Measurements from ENCODE around the gene CMTM4. TPM values are rescaled to one million over a fixed set of nuclear protein-coding genes. Genes with fewer than 3 reads are reported as not detected.

Gene CMTM4
- total RNA-seq, 1 experiment from 2014 or later, result 77.8 TPM

DNA sequence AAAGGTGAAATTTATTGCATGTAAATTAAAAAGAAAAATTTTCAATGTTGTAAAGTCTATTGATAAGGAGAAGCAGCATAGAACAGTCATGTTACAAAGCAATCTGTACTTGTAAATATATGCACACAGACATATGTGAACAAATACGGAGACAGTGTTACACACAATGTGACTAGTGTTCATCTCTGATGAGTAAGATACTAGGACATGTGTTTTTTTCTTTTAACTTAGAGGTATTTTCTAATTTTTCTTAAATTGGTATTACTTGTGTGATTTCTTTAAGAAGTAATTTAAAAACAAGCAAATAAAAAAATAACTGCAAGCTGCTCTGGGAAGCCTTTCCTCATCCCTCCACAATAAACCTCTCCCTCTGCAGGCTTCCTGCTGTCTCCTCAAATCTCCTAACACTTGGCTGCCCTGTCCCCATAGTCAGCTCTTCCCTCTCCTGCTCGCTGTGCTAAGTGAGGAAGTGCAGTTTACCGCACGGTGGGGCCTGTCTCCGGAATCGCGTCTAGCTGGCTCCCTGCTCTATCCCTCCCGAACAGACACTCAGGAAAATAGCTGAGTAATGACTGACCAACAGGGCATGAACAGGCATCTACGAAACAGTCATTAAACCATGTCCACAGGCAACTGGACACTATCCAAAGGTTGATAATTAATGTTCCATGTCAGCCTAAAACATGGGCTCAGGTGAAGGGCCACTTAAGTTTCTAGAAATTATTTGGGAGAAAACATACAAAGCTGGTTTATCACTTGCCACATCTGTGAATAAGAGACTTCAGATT is 35.9 kb downstream of the CMTM4 start:
- no peak overlapping the region for H3K9ac ChIP-seq (ENCODE audit: low read length)

More for the DNA sequence above, 35.9 kb downstream of the CMTM4 start:
- ChIA-PET CTCF (interaction anchor here (1.5 to 1.7 kb wide), 2 partner anchors 9 to 52 kb away, joined by 5 to 21 read pairs; no protein-coding TSS in a partner anchor), POLR2A (no interaction called here), RAD21 (ENCODE audit: low non-redundant PET in 1 of 2, low total read pairs in 2 of 2, uncharacterized antibody in 2 of 2, unreplicated experiment in 2 of 2) (no interaction called here)
- Histone ChIP-seq H3K9me2 (ENCODE audit: insufficient read depth) (no peaks in the 10 kb centered on the region), H3K4me1 (ENCODE audit: control insufficient read depth in 1 of 2, insufficient read depth in 2 of 2, low read length in 2 of 2) (peaks cover 3 to 10% of the 10 kb centered on the region in 2 experiments; a peak in 2 of 4 replicates), H3K9me3 (ENCODE audit: control insufficient read depth in 1 of 2, insufficient read depth in 1 of 2, low read depth in 1 of 2, low read length in 2 of 2) (no peaks in the 10 kb centered on the region), H3K27ac (ENCODE audit: low read depth, low read length) (no peak overlapping the region), H3K79me2 (ENCODE audit: insufficient read depth, low read length) (peaks cover 52% of the 10 kb centered on the region; the same call in 1 of the 2 replicates), H2AFZ (ENCODE audit: low read depth, low read length, poor library complexity, severe bottlenecking) (no peak overlapping the region), H4K20me1 (ENCODE audit: insufficient read depth) (no peaks in the 10 kb centered on the region), H3K4me3 (replicated peaks in 1 of 2; ENCODE audit: low read depth in 1 of 2, low read length in 2 of 2) (no peak overlapping the region), H3K36me3 (ENCODE audit: control insufficient read depth in 1 of 2, insufficient read depth in 2 of 2, low read length in 2 of 2) (no peaks in the 10 kb centered on the region), H3K27me3 (ENCODE audit: insufficient read depth, low read length) (no peaks in the 10 kb centered on the region), H3K4me2 (ENCODE audit: low read length) (0 out of 2 replicates have a peak overlapping the region, but pooled peaks have one; percentile 11)
- intact Hi-C loops (cut with micrococcal nuclease), result no loop called here
- TF ChIP-seq EZH2phosphoT487 (IDR thresholded peaks at IDR 0.05; ENCODE audit: borderline replicate concordance) (no peak), ZFX (IDR thresholded peaks at IDR 0.05) (no peak), SIN3A (IDR thresholded peaks at IDR 0.05; ENCODE audit: low read depth) (no peak), CEBPB (IDR thresholded peaks at IDR 0.05; ENCODE audit: low read depth) (no peak), YY1 (IDR thresholded peaks at IDR 0.05; ENCODE audit: extremely low read depth, insufficient replicate concordance, low read depth, low read length) (no peak), SRF (IDR thresholded peaks at IDR 0.05; ENCODE audit: low read depth) (no peak), POLR2AphosphoS5 (IDR thresholded peaks at IDR 0.05; ENCODE audit: low read depth, low read length) (no peak), POLR2A (IDR thresholded peaks at IDR 0.05; ENCODE audit: borderline replicate concordance, extremely low read depth, insufficient read depth, insufficient read length) (no peak), EGR1 (IDR thresholded peaks at IDR 0.05; ENCODE audit: low read depth) (no peak), JUND (IDR thresholded peaks at IDR 0.05) (no peak), TCF7L2 (IDR thresholded peaks at IDR 0.05; ENCODE audit: borderline replicate concordance, extremely low read depth, insufficient read depth, insufficient read length) (no peak), RAD21 (IDR thresholded peaks at IDR 0.05; ENCODE audit: low read depth) (no peak), ELF1 (IDR thresholded peaks at IDR 0.05; ENCODE audit: borderline replicate concordance, low read depth) (no peak), CBX3 (IDR thresholded peaks at IDR 0.05; ENCODE audit: low read depth) (no peak)
- TF ChIP-seq, protein P1, sequence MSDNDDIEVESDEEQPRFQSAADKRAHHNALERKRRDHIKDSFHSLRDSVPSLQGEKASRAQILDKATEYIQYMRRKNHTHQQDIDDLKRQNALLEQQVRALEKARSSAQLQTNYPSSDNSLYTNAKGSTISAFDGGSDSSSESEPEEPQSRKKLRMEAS (IDR thresholded peaks at IDR 0.05), result no peak
- TF ChIP-seq, protein P2, sequence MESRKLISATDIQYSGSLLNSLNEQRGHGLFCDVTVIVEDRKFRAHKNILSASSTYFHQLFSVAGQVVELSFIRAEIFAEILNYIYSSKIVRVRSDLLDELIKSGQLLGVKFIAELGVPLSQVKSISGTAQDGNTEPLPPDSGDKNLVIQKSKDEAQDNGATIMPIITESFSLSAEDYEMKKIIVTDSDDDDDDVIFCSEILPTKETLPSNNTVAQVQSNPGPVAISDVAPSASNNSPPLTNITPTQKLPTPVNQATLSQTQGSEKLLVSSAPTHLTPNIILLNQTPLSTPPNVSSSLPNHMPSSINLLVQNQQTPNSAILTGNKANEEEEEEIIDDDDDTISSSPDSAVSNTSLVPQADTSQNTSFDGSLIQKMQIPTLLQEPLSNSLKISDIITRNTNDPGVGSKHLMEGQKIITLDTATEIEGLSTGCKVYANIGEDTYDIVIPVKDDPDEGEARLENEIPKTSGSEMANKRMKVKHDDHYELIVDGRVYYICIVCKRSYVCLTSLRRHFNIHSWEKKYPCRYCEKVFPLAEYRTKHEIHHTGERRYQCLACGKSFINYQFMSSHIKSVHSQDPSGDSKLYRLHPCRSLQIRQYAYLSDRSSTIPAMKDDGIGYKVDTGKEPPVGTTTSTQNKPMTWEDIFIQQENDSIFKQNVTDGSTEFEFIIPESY (IDR thresholded peaks at IDR 0.05; ENCODE audit: extremely low read depth, insufficient replicate concordance, low read length), result no peak
- TF ChIP-seq, protein P3, sequence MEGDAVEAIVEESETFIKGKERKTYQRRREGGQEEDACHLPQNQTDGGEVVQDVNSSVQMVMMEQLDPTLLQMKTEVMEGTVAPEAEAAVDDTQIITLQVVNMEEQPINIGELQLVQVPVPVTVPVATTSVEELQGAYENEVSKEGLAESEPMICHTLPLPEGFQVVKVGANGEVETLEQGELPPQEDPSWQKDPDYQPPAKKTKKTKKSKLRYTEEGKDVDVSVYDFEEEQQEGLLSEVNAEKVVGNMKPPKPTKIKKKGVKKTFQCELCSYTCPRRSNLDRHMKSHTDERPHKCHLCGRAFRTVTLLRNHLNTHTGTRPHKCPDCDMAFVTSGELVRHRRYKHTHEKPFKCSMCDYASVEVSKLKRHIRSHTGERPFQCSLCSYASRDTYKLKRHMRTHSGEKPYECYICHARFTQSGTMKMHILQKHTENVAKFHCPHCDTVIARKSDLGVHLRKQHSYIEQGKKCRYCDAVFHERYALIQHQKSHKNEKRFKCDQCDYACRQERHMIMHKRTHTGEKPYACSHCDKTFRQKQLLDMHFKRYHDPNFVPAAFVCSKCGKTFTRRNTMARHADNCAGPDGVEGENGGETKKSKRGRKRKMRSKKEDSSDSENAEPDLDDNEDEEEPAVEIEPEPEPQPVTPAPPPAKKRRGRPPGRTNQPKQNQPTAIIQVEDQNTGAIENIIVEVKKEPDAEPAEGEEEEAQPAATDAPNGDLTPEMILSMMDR (IDR thresholded peaks at IDR 0.05 in 2 of 3, conservative IDR thresholded peaks at IDR 0.05 in 1 of 3; ENCODE audit: borderline replicate concordance in 1 of 3, insufficient read depth in 1 of 3, low read depth in 2 of 3, low read length in 2 of 3), result no peak
- TF ChIP-seq, protein P4, sequence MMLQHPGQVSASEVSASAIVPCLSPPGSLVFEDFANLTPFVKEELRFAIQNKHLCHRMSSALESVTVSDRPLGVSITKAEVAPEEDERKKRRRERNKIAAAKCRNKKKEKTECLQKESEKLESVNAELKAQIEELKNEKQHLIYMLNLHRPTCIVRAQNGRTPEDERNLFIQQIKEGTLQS (IDR thresholded peaks at IDR 0.05), result no peak
- DNase-seq (ENCODE audit: low read depth, low spot score), result no peak
- no peak for ATAC-seq
- no TSS peak for BruUV-seq (replicated peaks)

All from HCT116 (cell line).